HAP-1 (cell line): ENCODE measurements around the gene COL7A1.

ENCODE experiments used
- DNase-seq, 2 experiments: peaks; one replicate each; pipeline ENCODE4 v3.0.0-alpha.2; 2016 to 2020; ENCODE audit warnings: low spot score in 2 of 2
- H3K27me3 ChIP-seq: fragments of 250-450 bp; sonication (Bioruptor Pico); 2 replicates; pipeline ENCODE4 v1.5.1; 2020; ENCODE audit warnings: low read depth, mild to moderate bottlenecking, moderate library complexity
- H3K36me3 ChIP-seq: fragments of 250-450 bp; sonication (Bioruptor Pico); replicated peaks from 2 replicates; pipeline ENCODE4 v1.5.1; 2020; ENCODE audit warnings: mild to moderate bottlenecking
- H3K4me1 ChIP-seq: fragments of 250-450 bp; sonication (Bioruptor Pico); 2 replicates; pipeline ENCODE4 v1.5.1; 2020; ENCODE audit warnings: mild to moderate bottlenecking
- H3K4me3 ChIP-seq: fragments of 250-450 bp; sonication (Bioruptor Pico); 2 replicates; pipeline ENCODE4 v1.5.1; 2020; ENCODE audit warnings: mild to moderate bottlenecking, moderate library complexity
- H3K9me3 ChIP-seq: fragments of 250-450 bp; sonication (Bioruptor Pico); 2 replicates; pipeline ENCODE4 v1.5.1; 2020; ENCODE audit warnings: mild to moderate bottlenecking, moderate library complexity
- in situ Hi-C: fragments of 300-500 bp; cut with MboI; formaldehyde crosslinking; loops from 3 replicates; pipeline ENCODE4 v1.14.3; 2020; ENCODE audit warnings: low sequenced_read_pairs, inconsistent platforms, mixed read lengths

The COL7A1 gene

DNA sequence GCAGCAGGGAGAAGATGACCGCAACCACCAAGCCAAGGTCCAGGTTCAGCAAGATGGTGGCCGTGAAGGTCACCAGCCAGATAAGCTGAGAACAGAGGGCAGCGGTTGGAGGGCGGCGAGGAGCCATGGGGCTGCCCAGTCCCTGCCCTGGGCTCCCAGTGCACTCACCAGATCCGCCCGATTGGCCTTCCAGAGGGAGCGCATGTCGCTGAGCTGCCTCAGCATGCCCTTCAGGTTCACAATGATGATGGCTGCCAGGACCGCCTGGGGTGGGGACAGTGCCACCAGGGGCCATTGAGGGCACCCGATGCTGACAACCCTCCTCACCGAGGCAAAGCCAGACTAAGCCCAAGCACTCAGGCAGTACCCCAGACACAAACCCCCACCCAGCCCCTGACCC is 34.8 kb upstream of the COL7A1 start:
- Histone ChIP-seq H3K36me3 (peaks cover 41% of the 10 kb centered on the region), H3K4me3 (no peak overlapping the region), H3K9me3 (no peaks in the 10 kb centered on the region), H3K4me1 (peaks cover 6% of the 10 kb centered on the region), H3K27me3 (no peaks in the 10 kb centered on the region)
- no peak for DNase-seq
- in situ Hi-C loops: no loop called here

DNA sequence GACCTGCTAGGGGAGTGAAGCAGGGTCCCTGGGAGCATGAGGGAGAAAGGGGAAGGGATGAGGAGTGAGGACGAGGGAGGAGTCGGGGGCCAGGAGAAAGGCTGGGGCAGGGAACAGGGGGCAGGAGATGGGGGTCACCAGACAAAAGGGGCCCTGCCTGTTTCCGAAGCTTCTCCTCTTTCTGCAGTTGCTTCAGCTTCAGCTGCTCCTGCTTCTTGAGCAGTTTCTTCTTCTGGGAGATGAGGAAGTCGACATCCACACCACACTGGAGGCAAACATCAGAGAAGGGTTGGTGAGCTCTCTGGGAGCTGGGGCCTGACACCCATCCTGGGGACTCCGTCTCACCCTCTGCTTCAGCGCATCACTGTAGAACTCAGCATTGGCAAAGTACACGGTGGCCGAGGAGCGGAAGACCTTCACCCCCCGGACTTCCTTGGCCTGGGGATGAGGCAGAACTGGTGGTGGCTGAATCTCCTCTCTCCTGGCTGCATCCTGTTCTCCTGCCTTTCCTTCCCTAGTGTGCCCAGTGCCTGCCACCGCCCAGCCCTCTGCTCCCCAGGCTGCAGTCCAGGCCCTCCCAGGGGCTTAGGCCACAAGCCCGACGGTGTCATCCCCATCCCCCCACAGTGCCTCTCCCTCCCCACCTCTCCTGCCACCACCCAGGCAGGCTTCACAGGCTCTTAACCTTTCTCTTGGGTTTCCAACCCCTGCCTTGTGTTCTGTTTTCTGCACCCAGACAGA is 33.3 kb upstream of the COL7A1 start:
- in situ Hi-C loops: no loop called here
- no peak overlapping the region for H3K4me3 ChIP-seq
- no peaks in the 10 kb centered on the region for H3K27me3 ChIP-seq
- no peaks in the 10 kb centered on the region for H3K4me1 ChIP-seq
- peaks cover 41% of the 10 kb centered on the region for H3K36me3 ChIP-seq
- DNase-seq: no peak
- H3K9me3 ChIP-seq: no peaks in the 10 kb centered on the region

DNA sequence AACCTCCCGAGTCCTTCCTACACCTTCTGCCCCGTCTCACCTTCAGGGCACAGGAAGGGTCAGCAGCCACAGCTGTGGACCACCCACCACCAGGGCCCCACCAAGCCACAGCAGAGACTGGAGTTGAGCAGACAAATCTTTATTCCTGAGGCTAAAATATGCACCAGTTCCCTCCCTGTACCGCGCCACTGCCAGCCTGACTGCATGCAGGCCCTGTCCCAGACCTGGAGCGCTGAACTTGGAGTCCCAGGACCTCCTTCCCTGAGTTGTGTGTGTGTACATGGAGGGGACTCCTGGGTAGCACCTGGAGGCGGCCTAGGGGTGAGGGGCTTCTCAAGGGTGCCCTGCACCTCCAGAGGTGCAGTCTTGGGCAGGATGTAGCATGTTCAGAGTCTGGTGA is 30.5 kb upstream of the COL7A1 start:
- no peaks in the 10 kb centered on the region for H3K27me3 ChIP-seq
- no peaks in the 10 kb centered on the region for H3K4me1 ChIP-seq
- no peaks in the 10 kb centered on the region for H3K9me3 ChIP-seq
- in situ Hi-C loops: no loop called here
- no peak for DNase-seq
- peaks cover 28% of the 10 kb centered on the region for H3K36me3 ChIP-seq
- H3K4me3 ChIP-seq: no peak overlapping the region

GRCh38 chr3:48624767-48625166 is 29.6 kb upstream of the COL7A1 start:
- in situ Hi-C loops: no loop called here
- H3K27me3 ChIP-seq: no peaks in the 10 kb centered on the region
- H3K4me3 ChIP-seq: no peak overlapping the region
- peaks cover 20% of the 10 kb centered on the region for H3K36me3 ChIP-seq
- no peaks in the 10 kb centered on the region for H3K4me1 ChIP-seq
- no peaks in the 10 kb centered on the region for H3K9me3 ChIP-seq
- no peak for DNase-seq

- no peak overlapping the region for H3K4me3 ChIP-seq
- peaks cover 17% of the 10 kb centered on the region for H3K36me3 ChIP-seq
- in situ Hi-C loops: no loop called here
- H3K9me3 ChIP-seq: no peaks in the 10 kb centered on the region
- H3K4me1 ChIP-seq: no peaks in the 10 kb centered on the region
- no peak for DNase-seq
- H3K27me3 ChIP-seq: no peaks in the 10 kb centered on the region
These were observed 28.9 kb upstream of the COL7A1 start for GRCh38 chr3:48623851-48624547.

GRCh38 chr3:48621461-48621869 is 26.3 kb upstream of the COL7A1 start, which contains the start of gene TMEM89:
Gene TMEM89 (minus strand): TSS chr3:48621769. CDS start chr3:48621756, 13 bp downstream.
- Histone ChIP-seq H3K4me1 (no peaks in the 10 kb centered on the region), H3K36me3 (peaks cover 7% of the 10 kb centered on the region), H3K9me3 (peaks cover 19% of the 10 kb centered on the region), H3K4me3 (no peak within 1 kb of the TSS), H3K27me3 (no peaks in the 10 kb centered on the region)
- DNase-seq: no peak
- in situ Hi-C loops: no loop called here

DNA sequence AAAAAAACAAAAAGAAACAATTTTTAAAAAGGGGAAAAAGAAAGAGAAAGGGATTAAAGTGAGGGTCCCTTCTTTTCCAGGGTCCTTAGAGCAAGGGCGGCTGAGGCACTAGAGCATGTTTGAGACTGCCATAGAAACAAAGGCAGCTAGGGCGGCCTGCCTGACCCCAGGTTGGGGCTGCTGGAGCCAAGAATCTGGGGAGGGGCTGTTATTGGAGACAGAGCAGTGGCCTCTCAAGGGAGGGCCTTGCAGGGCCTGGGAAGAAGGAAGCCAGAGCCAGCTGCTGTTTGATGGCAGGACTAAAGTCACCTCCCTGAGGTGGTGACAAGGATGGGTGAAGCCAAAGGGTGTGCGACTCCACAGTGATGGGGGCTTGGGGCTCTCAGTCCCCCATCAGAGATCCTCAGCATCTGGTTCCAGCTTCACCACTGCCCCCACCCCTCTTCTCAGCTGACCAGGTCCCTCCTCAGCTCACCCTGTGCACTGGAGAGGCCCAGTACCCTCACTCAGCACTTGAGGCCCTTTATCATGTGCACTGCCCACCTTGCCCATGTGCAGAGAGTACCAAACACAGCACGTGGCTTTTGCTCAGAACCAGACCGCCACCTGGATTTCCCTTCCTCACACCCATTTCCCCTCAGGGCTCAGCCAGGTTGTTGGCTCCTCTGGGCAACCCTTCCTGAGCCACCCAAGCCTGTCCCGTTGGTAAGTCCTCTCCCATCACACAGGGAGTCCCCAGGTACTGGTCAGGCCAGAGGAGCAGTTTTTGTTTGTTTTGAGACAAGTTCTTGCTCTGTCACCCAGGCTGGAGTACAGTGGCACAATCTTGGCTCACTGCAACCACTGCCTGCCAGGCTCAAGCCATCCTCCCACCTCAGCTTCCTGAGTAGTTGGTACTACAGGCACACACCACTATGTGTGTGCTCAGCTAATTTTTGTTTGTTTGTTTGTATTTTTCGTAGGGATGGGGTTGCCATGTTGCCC is 24.7 kb upstream of the COL7A1 start:
- H3K9me3 ChIP-seq: peaks cover 21% of the 10 kb centered on the region
- in situ Hi-C loops: no loop called here
- DNase-seq: no peak

GRCh38 chr3:48617559-48617958 is 22.4 kb upstream of the COL7A1 start:
- H3K4me3 ChIP-seq: no peak overlapping the region
- no peaks in the 10 kb centered on the region for H3K4me1 ChIP-seq
- peaks cover 21% of the 10 kb centered on the region for H3K9me3 ChIP-seq
- no peaks in the 10 kb centered on the region for H3K27me3 ChIP-seq
- in situ Hi-C loops: no loop called here
- H3K36me3 ChIP-seq: no peaks in the 10 kb centered on the region
- no peak for DNase-seq

More for the DNA sequence above, 24.7 kb upstream of the COL7A1 start:
- no peaks in the 10 kb centered on the region for H3K36me3 ChIP-seq
- H3K27me3 ChIP-seq: no peaks in the 10 kb centered on the region
- no peak overlapping the region for H3K4me3 ChIP-seq
- H3K4me1 ChIP-seq: no peaks in the 10 kb centered on the region

GRCh38 chr3:48614044-48614443 is 18.9 kb upstream of the COL7A1 start:
- Histone ChIP-seq H3K36me3 (0 out of 2 replicates have a peak, but pooled peaks cover 4% of the 10 kb centered on the region), H3K27me3 (no peaks in the 10 kb centered on the region), H3K4me3 (no peak overlapping the region), H3K9me3 (peaks cover 21% of the 10 kb centered on the region), H3K4me1 (peaks cover 6% of the 10 kb centered on the region)
- in situ Hi-C loops: no loop called here
- DNase-seq: no peak

GRCh38 chr3:48612309-48612708 is 17.2 kb upstream of the COL7A1 start:
- peaks cover 11% of the 10 kb centered on the region; the same call in 1 of the 2 replicates for H3K36me3 ChIP-seq
- H3K4me1 ChIP-seq: peaks cover 9% of the 10 kb centered on the region
- in situ Hi-C loops: no loop called here
- peaks cover 8% of the 10 kb centered on the region for H3K9me3 ChIP-seq
- DNase-seq: no peak
- no peak overlapping the region for H3K4me3 ChIP-seq
- no peaks in the 10 kb centered on the region for H3K27me3 ChIP-seq

GRCh38 chr3:48609088-48610005 is 14.2 kb upstream of the COL7A1 start, which contains the start of gene UQCRC1:
Gene UQCRC1 (minus strand): TSS chr3:48609646. CDS start chr3:48609620, 26 bp downstream.
- Histone ChIP-seq H3K4me3 (peak within 1 kb of the TSS; percentile 100), H3K36me3 (peaks cover 39% of the 10 kb centered on the region), H3K9me3 (no peaks in the 10 kb centered on the region), H3K27me3 (no peaks in the 10 kb centered on the region), H3K4me1 (peaks cover 9% of the 10 kb centered on the region)
- DNase-seq: peak; percentile 91 to 94
- in situ Hi-C loops: no loop called here

DNA sequence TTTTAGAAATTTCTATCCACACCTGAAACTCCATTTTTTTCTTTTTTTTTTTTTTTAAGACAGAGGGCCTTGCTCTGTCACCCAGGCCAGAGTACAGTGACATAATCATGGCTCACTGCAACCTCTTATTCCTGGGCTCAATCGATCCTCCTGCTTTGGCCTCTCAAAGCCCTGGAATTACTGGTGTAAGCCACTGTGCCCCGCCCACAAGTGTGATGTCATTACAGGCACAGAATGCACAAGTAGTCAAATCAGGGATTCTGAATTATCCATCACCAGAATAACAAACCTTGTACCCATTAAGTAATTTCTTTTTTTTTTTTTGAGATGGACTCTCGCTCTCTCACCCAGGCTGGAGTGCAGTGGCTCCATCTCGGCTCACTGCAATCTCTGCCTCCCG is 12.4 kb upstream of the COL7A1 start:
- Histone ChIP-seq H3K36me3 (peaks cover 57% of the 10 kb centered on the region), H3K4me1 (peaks cover 9% of the 10 kb centered on the region), H3K27me3 (no peaks in the 10 kb centered on the region), H3K9me3 (no peaks in the 10 kb centered on the region), H3K4me3 (no peak overlapping the region)
- peak in 1 of 2 experiments; percentile 46 for DNase-seq
- in situ Hi-C loops: no loop called here

GRCh38 chr3:48601622-48601994 is 6.5 kb upstream of the COL7A1 start:
- Histone ChIP-seq H3K4me3 (no peak overlapping the region), H3K9me3 (no peaks in the 10 kb centered on the region), H3K4me1 (no peaks in the 10 kb centered on the region), H3K27me3 (no peaks in the 10 kb centered on the region), H3K36me3 (peaks cover 80% of the 10 kb centered on the region)
- in situ Hi-C loops: no loop called here
- no peak for DNase-seq
